ENCODE results near the gene AADAT.
A peak's percentile ranks its signal among the peaks of the same experiment; 100 is the strongest.
"Not testable (repeated sequence)": the region's sequence is repeated elsewhere in the genome, so short reads cannot be mapped to it uniquely, and the experiment has no call there.

Gene AADAT

DNA sequence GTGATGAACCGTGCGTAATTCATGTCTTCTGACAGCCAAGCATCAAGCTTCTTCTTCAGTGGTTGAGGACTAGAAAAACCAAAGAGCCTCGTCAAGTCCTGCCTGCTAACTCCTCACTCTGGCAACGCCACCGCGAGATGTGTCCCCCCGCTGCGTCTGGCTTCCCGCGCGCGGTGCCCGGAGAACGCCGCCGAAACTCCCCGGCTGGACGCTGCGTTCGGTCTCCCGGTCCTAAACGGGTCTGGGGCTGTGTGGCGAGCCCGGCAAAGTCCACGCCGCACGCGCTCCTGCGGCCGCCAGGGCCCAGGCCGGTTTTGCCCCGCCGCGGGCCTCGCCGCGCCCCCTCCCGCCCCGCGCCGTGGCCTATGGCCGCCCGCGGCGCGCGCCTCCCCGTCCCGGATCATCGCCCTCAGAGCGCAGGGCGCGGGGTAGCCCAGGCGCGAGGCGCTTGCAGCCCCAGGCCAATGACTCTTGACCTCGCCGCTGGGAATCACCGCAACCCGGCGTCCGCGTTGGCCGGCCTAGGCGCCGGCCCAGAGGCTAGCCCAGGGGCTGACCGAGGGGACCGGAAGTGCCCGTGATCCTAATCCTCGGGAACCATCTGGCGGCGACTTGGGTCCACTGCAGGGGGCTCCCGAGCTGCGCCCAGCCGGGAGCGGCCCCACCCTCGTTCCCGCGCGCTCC lies at the start of gene AADAT:
TSS of gene AADAT (minus strand) at position 289 of the 684 bp plus-strand sequence. CDS start at position 23, 266 bp downstream.
- H3K9ac ChIP-seq (ENCODE audit: low read depth, low read length), result peak within 1 kb of the TSS; percentile 86
- peaks cover 5% of the 10 kb centered on the region; the same call in 1 of the 2 replicates for H3K4me1 ChIP-seq (ENCODE audit: insufficient read depth, low read length)
- H3K36me3 ChIP-seq (ENCODE audit: insufficient read depth, low read length), result 0 out of 2 replicates have a peak, but pooled peaks cover 4% of the 10 kb centered on the region
- no peaks in the 10 kb centered on the region for H3K9me3 ChIP-seq (ENCODE audit: control insufficient read depth, insufficient read depth, low read length)

DNA sequence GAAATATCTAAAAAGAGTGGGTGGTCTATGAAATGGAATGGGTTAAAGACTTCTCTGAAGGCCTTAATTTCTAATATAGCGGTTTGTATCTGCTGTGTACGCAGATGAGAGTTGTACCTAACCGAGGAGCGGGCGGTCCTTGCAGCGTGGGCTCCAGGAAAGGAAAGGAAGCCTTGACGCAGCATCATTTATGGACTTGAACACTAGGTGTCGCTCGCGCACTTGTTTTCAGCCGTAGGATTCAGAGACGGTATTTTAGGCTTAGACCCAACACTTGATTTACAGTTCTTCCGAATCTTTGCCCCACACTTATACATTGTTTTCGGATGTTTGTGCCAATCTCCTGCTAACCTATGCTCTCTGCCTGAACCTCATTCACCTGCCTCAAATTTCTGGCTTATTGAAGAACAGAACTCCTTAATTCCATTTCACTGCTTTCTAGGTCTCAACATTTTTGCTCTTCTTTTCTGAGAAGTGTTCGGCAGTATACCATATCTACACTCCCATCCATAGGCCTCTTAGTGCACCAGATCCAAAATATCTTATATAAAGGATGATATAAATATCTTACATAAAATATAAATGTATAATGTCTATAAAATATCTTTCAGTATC lies 48.9 kb upstream of the AADAT start:
- H3K4me1 ChIP-seq (ENCODE audit: insufficient read depth, low read length), result no peaks in the 10 kb centered on the region
- no peak overlapping the region for H3K9ac ChIP-seq (ENCODE audit: low read depth, low read length)
- H3K36me3 ChIP-seq (ENCODE audit: insufficient read depth, low read length), result no peaks in the 10 kb centered on the region
- no peaks in the 10 kb centered on the region; the same call in 1 of the 2 replicates for H3K9me3 ChIP-seq (ENCODE audit: control insufficient read depth, insufficient read depth, low read length)

DNA sequence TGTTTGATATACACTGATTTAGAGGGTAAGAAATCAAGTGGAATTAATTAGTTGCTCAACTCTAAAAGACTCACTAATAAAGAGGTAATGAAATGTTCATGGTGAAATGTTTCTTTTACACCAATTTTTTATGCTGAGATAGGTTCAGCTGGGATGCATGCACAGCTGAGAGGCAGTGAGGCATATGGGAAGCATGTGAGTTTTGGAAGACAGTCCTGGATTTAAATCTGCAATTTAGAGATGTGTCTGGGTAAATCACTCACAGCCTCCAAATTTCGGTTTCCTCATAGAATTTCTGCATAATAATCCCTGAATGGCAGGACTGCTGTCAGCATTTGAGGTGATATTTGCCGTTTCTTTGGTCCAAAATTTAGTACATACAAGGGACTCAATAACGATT lies 48.2 kb upstream of the AADAT start:
- Histone ChIP-seq H3K4me1 (ENCODE audit: insufficient read depth, low read length) (no peaks in the 10 kb centered on the region), H3K9ac (ENCODE audit: low read depth, low read length) (no peak overlapping the region), H3K9me3 (ENCODE audit: control insufficient read depth, insufficient read depth, low read length) (peaks cover 4% of the 10 kb centered on the region), H3K36me3 (ENCODE audit: insufficient read depth, low read length) (no peaks in the 10 kb centered on the region)

DNA sequence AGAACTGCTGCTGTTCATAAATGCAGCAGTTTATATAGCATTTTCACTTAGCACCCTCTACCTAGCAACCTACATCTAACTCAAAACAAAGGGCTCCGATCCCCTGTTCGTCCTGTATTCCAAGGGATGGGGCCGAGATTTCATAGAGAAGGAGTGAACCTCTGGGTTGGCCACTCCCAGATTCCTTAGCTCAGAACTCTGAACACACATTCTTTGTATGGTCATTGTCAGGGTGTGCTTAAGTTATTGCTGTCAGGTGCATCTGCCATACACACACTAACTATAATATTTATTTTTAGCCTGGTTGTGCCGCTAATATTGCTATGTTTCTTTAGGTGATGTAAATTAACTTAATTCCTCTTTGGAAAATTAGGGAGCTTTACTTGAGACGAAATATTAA lies 47.7 kb upstream of the AADAT start:
- no peaks in the 10 kb centered on the region for H3K36me3 ChIP-seq (ENCODE audit: insufficient read depth, low read length)
- peaks cover 7% of the 10 kb centered on the region for H3K9me3 ChIP-seq (ENCODE audit: control insufficient read depth, insufficient read depth, low read length)
- no peak overlapping the region for H3K9ac ChIP-seq (ENCODE audit: low read depth, low read length)
- no peaks in the 10 kb centered on the region for H3K4me1 ChIP-seq (ENCODE audit: insufficient read depth, low read length)

DNA sequence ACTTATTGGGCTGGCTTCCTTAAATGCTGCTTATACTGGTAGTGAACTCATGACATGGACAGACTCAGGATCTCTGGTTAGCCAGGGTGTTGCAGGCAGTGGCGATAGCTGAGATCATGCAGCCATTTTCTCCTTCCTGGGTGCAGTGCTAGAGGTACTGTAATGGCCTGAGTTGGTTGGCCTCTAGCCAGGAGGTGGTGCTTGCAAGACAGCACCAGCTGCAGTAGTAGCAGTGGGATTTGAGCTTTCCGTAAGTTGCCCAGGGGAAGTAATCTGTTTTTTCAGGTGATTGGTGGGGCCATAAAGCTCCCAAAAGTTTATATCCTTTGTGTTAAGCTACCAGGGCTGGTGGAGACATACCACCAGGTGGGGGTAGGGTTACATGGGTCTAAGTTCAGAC lies 45.1 kb upstream of the AADAT start:
- no peaks in the 10 kb centered on the region for H3K4me1 ChIP-seq (ENCODE audit: insufficient read depth, low read length)
- no peaks in the 10 kb centered on the region for H3K36me3 ChIP-seq (ENCODE audit: insufficient read depth, low read length)
- H3K9me3 ChIP-seq (ENCODE audit: control insufficient read depth, insufficient read depth, low read length), result peaks cover 9% of the 10 kb centered on the region
- no peak overlapping the region for H3K9ac ChIP-seq (ENCODE audit: low read depth, low read length)

DNA sequence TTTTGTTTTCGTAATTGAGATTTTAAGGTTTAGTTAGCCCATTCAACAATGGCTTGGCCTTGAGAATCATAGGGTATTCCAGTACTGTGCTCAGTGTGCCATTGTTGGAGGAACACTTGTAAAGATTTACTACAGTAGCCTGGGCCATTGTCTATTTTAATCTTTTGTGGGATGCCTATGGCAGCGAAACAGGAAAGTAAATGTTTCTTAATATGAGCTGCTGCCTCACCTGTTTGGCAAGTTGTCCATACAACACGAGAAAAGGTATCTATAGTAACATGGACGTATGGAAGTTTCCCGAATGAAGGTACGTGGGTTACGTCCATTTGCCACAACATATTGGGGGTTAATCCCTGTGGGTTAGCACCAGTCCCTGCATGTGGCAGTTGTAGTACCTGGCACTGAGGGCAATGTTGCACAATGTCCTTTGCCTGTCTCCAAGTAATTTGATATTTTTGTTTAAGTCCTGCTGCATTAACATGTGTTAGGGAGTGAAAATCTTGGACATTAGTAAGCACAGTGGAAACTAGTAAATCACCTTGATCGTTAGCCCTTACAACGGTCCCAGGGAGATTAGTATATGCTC lies 38.6 kb upstream of the AADAT start:
- H3K4me1 ChIP-seq (ENCODE audit: insufficient read depth, low read length), result no peaks in the 10 kb centered on the region
- no peaks in the 10 kb centered on the region for H3K36me3 ChIP-seq (ENCODE audit: insufficient read depth, low read length)
- peaks cover 14% of the 10 kb centered on the region for H3K9me3 ChIP-seq (ENCODE audit: control insufficient read depth, insufficient read depth, low read length)
- H3K9ac ChIP-seq (ENCODE audit: low read depth, low read length), result no peak overlapping the region

DNA sequence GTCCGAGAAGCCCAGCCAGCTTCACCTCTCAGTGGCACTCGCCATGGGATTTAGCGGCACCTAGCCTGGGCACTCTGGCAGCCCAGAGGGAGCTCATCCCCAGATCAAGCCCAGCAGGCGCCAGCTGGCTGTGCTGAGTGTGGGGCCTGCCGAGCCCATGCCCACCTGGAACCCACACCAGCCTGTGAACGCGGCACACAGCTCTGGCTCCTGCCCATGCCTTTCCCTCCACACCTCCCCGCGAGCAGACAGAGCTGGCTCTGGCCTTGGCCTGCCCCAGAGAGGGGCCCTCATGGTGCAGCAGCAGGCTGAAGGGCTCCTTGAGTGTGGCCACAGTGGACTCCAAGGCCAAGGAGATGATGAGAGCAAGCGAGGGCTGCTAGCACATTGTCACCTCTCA lies 38.0 kb upstream of the AADAT start:
- H3K9me3 ChIP-seq (ENCODE audit: control insufficient read depth, insufficient read depth, low read length), result peaks cover 8% of the 10 kb centered on the region
- no peaks in the 10 kb centered on the region for H3K36me3 ChIP-seq (ENCODE audit: insufficient read depth, low read length)
- H3K4me1 ChIP-seq (ENCODE audit: insufficient read depth, low read length), result no peaks in the 10 kb centered on the region
- H3K9ac ChIP-seq (ENCODE audit: low read depth, low read length), result no peak overlapping the region

DNA sequence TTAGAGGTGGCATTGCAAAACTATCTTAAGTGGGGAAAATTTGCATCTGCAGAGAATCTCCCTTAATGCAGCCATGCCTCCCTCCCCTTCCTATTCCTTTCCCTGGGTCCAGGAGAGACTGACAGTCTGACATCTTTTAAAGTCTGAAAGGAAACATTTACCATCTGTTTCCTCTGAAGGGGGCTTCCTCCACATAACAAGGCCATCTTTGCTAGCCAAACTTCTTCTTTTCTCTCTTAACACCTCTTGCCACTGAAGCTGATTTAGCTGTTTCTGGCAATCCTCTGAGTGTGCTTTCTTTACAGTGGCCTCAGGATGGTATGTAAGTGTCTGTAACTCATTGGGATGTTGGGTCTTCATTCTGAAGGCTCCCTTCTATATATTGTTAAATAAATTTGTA lies 34.6 kb upstream of the AADAT start:
- H3K9ac ChIP-seq (ENCODE audit: low read depth, low read length), result no peak overlapping the region
- no peaks in the 10 kb centered on the region for H3K4me1 ChIP-seq (ENCODE audit: insufficient read depth, low read length)
- no peaks in the 10 kb centered on the region for H3K36me3 ChIP-seq (ENCODE audit: insufficient read depth, low read length)
- peaks cover 5% of the 10 kb centered on the region for H3K9me3 ChIP-seq (ENCODE audit: control insufficient read depth, insufficient read depth, low read length)

DNA sequence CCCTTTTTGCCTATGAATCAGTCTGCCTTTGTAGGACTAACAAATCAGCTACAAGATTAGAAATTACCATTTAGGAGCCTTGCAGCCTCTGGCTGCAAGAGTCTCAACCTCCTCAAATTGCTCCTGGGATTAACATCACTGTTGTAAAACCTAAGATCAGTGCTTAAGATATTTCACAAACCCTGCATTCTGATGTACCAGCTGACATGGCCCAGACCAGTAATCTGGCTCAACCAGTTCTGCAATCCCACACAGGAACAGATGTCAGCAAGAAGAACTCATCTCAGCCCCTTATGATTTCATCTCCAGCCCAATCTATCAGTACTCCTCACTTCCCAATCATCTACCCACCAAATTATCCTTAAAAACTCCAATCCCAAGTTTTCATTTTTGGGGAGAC lies 32.5 kb upstream of the AADAT start:
- no peaks in the 10 kb centered on the region for H3K36me3 ChIP-seq (ENCODE audit: insufficient read depth, low read length)

DNA sequence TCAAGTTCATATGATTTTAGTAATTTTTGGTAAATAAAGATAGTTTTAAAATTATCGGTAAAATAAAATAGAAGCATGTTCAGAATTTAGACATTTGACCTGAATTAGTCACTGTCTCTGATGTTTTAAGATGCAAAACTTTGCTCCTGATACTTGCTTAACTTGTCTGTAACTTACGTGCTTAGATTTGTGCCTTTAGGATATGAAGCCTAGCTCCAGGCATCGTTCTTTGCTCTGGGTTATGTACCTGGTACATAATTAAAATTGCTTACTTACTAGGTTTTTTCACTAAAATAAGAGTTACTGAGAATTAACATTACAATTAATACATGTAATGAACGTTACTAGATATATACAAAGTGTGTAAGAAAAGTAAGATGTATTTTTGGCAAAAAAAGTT lies 24.9 kb upstream of the AADAT start:
- Histone ChIP-seq H3K9ac (ENCODE audit: low read depth, low read length) (no peak overlapping the region), H3K36me3 (ENCODE audit: insufficient read depth, low read length) (no peaks in the 10 kb centered on the region), H3K9me3 (ENCODE audit: control insufficient read depth, insufficient read depth, low read length) (no peaks in the 10 kb centered on the region), H3K4me1 (ENCODE audit: insufficient read depth, low read length) (peaks cover 3% of the 10 kb centered on the region; the same call in 1 of the 2 replicates)

More for the DNA sequence above, 32.5 kb upstream of the AADAT start:
- H3K4me1 ChIP-seq (ENCODE audit: insufficient read depth, low read length), result no peaks in the 10 kb centered on the region
- H3K9ac ChIP-seq (ENCODE audit: low read depth, low read length), result no peak overlapping the region
- peaks cover 5% of the 10 kb centered on the region for H3K9me3 ChIP-seq (ENCODE audit: control insufficient read depth, insufficient read depth, low read length)

DNA sequence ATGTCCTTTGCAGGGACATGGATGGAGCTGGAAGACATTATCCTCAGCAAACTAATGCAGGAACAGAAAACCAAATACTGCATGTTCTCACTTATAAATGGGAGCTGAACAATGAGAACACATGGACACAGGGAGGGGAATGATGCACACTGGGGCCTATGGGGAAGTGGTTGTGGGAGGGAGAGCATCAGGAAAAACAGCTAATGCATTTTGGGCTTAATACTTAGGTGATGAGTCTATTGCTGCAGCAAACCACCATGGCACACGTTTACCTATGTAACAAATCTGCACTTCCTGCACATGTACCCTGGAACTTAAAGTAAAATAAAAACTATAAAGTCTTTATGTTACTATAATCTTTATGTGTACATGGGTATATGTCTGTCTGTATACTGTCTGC lies 24.4 kb upstream of the AADAT start:
- H3K36me3 ChIP-seq (ENCODE audit: insufficient read depth, low read length); H3K9ac ChIP-seq (ENCODE audit: low read depth, low read length); H3K9me3 ChIP-seq (ENCODE audit: control insufficient read depth, insufficient read depth, low read length); H3K4me1 ChIP-seq (ENCODE audit: insufficient read depth, low read length): not testable (repeated sequence)

DNA sequence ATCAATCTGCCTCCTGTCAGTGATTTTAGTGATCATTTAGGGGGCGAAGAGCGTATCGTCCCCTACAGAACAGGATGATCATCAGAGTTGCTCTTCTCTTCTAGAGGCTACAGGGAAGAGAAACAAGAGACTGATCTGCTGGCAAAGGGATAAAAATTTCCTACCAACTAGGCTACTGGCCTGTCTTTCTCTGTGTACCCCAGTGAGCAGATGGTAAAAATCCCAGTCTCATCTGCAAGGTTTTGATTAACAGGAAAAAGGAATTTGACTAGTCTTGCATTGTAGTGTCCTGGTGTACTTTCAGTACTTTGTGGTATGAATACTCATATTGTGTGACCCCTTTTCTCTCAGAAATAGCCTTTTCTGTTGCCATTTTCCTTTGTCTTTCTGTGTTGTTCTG lies 21.8 kb upstream of the AADAT start:
- Histone ChIP-seq H3K36me3 (ENCODE audit: insufficient read depth, low read length) (no peaks in the 10 kb centered on the region), H3K9me3 (ENCODE audit: control insufficient read depth, insufficient read depth, low read length) (no peaks in the 10 kb centered on the region), H3K4me1 (ENCODE audit: insufficient read depth, low read length) (peaks cover 13% of the 10 kb centered on the region), H3K9ac (ENCODE audit: low read depth, low read length) (no peak overlapping the region)

DNA sequence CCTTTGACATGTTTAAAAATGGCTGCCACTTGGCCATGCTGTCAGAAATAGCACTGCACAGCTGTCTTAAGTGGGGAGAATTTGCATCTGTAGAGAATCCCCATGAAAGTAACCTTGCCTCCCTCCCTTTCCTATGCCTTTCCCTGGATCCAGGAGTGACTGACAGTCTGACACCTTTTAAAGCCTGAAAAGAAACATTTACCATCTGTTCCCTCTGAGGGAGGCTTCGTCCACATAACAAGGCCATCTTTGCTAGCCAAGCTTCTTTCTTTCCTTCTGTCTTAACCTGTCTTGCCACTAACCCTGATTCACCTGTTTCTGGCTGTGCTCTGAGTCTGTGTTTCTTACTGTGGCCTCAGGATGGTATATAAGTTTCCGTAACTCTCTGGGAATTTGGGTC lies 21.3 kb upstream of the AADAT start:
- peaks cover 13% of the 10 kb centered on the region for H3K4me1 ChIP-seq (ENCODE audit: insufficient read depth, low read length)
- H3K36me3 ChIP-seq (ENCODE audit: insufficient read depth, low read length), result no peaks in the 10 kb centered on the region
- H3K9ac ChIP-seq (ENCODE audit: low read depth, low read length), result no peak overlapping the region
- H3K9me3 ChIP-seq (ENCODE audit: control insufficient read depth, insufficient read depth, low read length), result no peaks in the 10 kb centered on the region

DNA sequence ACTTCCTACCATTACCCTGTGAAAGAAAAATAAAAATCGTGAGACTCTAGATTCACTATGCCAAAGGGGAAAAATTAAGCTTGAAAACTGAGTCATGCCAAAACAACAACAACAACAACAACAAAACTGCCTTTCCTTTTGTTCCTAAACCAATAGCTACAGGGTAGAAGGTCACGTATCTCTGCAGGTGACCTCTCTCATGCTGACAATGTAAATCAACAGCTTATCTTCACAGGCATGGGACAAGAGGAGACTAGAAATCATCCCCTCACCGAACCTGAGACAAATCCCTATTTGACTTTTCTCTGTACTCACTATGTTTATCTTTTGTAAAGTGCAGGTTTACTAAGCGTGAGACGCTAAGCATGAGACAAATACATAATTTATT lies 20.5 kb upstream of the AADAT start:
- H3K9me3 ChIP-seq (ENCODE audit: control insufficient read depth, insufficient read depth, low read length), result no peaks in the 10 kb centered on the region
- no peak overlapping the region for H3K9ac ChIP-seq (ENCODE audit: low read depth, low read length)
- H3K4me1 ChIP-seq (ENCODE audit: insufficient read depth, low read length), result peaks cover 13% of the 10 kb centered on the region

More for the DNA sequence above, 20.5 kb upstream of the AADAT start:
- no peaks in the 10 kb centered on the region for H3K36me3 ChIP-seq (ENCODE audit: insufficient read depth, low read length)

Data from ES-I3 (cell line).